Activated CD4-positive, alpha-beta T cell treated with anti-CD3 and anti-CD28 coated beads for 24 hours (primary cell): Measurements from ENCODE around the gene GEMIN2.
"Not testable (repeated sequence)": the region's sequence is repeated elsewhere in the genome, so short reads cannot be mapped to it uniquely, and the experiment has no call there.

Experiments
- DNase-seq, 2 donors: peaks; one replicate each; pipeline ENCODE4 v3.0.0-alpha.2; 2020; ENCODE audit warnings: low read depth in 2 of 2

GEMIN2 gene

DNA sequence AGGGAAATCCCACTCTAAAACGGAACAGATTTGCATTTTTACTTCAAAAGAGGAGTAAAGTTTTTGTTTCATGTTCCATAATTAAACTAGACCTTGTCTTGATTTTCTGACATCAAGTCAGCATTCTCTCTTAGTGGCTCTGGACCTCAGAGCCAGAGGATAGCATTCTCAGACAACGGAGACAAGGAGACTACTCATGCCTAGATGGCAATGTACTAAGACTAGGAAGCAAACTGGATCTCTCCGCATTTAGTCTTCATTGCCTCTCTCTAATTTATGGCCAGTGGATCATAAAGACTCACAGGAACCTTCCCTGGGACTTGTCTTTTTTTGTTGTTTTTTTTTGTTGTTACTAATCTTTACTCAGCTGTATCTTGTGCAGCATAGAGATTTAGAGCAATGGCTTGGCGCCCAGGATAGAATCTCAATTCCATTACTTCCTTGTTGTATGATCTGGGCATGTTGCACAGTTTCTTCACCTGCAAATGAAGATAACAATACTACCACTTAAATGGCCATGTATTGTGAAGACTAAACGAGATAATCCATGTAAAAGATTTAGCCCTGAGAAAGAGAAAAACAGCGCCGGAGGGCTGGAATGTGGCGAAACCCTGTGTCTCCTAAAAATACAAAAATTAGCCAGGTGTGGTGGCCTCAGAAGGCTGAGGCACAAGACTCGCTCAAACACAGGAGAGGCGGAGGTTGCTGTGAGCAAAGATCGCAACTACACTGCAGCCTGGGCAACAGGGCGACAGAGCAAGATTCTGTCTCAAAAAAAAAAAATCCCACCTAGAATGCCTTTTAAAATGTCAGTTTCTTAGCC is 4.0 kb upstream of the GEMIN2 start:
- DNase-seq: no peak

DNA sequence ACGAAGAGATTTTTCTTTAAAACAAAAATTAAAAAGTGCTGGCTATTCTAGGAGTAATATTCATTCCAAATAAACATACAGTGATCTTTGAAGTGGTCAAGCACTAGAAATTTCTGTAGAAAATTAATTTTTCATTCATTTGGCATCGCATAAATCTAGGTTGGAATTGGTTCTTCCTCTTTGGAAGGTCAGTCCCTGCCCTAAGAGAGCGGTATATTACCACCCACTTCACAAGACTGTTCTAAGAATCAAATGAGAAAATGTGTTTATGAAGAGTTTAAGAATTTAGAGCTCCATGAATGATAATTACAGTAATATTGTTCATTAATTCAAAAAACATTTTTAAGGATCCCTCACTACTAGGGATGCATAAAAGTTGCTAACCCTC is 444 bp upstream of the GEMIN2 start:
- no peak for DNase-seq

DNA sequence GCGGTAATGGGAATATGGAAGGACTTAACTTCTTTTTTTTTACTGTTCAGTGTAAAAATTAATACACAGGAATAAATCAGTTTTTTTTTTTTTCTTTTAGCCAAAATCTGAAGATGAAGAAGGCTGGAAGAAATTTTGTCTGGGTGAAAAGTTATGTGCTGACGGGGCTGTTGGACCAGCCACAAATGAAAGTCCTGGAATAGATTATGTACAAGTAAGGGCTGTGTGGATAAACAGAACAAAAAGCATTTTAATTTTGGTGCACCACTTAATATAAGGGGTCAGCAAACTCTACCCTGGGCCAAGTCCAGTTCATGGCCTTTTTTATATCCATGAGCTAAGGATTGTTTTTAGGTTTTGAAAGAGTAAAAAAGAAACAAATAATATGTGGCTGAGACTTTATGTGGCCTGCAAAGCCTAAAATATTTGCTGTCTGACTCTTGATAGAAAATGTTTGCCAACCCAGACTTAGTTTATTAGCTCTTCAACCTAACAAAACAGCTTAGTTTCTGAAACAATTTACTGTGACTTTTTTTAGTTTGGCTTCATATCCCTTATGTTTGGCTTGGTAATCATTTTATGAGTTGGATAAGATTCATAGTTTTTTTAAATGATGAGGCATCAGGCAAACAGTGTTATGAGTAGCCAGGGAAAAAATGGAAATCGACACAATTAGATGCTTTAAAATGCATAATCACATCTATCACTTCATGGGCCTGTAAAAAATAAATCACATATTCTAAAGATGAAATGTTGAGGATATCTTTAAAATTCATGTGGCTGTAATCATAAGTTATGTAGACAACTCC is 8.4 kb downstream of the GEMIN2 start:
- no peak for DNase-seq

DNA sequence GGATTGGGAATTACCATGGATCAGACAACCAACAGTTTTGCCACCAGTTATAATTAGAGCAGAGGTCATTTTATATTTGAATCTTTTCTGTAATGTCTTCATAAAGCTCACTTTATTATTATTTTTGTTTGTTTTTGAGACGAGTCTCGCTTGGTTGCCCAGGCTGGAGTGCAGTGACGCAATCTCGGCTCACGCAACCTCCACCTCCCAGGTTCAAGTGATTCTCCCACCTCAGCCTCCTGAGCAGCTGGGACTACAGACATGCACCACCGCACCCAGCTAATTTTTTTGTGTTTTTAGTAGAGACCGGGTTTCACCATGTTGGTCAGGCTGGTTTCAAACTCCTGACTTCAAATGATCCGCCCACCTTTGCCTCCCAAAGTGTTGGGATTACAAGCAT is 23.7 kb downstream of the GEMIN2 start:
- not testable (repeated sequence) for DNase-seq

DNA sequence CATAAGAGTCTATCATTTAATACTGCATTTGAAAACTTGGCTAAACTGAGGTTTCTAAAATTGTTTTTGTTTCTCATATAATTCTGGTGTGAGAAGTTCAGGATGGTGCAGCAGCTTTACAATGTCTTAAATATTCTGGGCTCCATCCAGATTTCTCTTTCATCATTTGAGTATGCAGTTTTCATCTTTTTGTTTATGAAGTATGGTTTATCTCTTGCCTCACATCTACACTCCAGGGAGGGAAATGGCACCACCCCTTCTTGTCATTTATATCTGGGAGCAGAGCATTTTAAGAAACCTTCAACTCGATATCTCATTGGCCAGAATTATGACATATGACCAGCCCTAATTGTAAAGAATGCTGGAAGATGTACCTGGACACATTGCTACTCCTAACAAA is 24.3 kb downstream of the GEMIN2 start:
- no peak for DNase-seq

DNA sequence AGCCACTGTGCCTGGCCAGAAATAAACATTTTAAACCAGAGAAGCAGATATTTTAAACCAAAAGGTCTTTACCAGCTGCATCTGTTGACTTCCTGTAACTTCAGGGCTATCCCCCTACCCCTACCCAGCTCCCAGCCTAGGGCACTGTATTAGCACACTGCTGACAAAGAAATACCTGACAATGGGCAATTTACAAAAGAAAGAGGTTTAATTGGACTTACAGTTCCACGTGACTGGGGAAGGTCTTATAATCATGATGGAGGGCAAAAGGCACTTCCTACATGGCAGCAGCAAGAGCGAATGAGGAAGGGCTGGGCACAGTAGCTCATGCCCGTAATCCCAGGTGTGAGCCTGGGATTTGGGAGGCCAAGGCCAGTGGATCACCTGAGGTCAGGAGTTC is 26.0 kb downstream of the GEMIN2 start:
- no peak for DNase-seq

DNA sequence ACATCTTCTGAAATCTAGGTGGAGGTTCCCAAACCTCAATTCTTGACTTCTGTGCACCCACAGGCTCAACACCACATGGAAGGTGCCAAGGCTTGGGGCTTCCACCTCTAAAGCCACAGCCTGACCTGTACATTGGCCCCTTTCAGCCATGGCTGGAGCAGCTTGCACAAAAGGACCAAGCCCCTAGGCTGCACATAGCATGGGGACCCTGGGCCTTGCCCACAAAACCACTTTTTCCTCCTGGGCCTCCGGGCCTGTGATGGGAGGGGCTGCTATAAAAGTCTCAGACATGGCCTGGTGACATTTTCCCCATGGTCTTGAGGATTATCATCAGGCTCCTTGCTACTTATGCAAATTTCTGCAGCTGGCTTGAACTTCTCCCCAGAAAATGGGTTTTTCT is 27.5 kb downstream of the GEMIN2 start:
- not testable (repeated sequence) for DNase-seq

DNA sequence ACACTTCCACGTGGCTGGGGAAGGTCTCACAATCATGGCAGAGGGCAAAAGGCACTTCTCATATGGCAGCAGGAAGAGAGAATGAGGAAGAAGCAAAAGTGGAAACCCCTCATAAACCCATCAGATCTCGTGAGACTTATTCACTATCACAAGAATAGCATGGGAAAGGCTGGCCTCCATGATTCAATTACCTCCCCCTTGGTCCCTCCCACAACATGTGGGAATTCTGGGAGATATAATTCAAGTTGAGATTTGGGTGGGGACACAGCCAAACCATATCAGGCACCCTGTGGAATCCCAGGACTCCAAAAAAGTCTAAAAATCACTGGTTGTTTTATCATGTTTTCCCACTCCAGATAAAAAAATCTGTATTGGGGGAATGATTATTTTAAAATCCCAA is 29.1 kb downstream of the GEMIN2 start:
- DNase-seq: not testable (repeated sequence)

DNA sequence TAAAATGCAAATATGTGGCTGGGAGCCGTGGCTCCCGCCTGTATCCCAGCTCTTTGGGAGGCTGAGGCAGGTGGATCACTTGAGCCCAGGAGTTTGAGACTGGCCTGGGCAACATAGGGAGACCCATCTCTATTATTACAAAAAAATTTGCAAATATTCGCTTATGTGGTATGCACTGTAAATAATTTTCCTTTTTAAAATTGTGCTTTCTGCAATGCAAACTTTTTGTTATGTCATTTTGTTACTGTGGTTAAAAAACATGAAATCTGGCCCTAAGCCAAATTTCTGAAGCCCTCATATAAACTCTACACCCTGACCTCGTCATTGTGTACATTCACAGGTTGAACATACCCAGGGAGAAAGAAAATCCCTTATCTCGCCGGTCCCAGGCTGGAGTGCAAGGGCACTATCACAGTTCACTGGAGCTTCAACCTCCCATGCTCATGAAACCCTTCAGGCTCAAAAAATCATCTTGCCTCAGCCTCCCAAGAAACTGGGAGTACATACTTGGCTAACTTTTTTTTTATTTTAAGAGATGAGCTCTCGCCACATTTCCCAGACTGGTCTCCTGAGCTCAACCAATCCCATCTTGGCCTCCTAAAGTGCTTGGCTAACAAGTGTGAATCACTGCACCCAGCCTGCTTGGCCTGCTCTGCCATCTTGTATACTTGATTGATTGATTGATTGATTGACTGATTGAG is 31.3 kb downstream of the GEMIN2 start:
- DNase-seq: no peak

DNA sequence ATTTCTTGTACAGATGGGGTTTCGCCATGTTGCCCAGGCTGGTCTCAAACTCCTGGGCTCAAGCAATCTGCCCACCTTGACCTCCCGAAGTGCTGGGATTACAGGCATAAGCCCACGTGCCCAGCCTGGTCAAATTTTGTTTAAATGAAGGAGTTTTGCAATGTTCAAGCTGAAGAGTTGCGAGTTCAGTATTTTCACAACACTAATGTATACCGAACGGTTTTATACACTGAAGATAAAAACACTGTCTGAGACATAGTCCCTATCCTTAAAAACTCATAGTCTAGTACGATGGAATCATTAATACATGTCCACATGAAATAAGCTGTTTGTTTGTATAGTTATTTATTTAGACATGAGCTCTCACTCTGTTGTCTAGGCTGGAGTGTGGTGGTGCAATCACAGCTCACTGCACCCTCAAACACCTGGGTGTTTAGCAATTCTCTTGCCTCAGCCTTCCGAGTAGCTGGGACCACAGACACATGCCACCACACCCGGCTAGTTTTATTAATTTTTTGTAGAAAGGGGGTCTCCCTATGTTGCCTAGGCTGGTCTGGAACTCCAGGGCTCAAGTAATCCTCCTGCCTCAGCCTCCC is 40.6 kb downstream of the GEMIN2 start:
- DNase-seq: no peak

DNA sequence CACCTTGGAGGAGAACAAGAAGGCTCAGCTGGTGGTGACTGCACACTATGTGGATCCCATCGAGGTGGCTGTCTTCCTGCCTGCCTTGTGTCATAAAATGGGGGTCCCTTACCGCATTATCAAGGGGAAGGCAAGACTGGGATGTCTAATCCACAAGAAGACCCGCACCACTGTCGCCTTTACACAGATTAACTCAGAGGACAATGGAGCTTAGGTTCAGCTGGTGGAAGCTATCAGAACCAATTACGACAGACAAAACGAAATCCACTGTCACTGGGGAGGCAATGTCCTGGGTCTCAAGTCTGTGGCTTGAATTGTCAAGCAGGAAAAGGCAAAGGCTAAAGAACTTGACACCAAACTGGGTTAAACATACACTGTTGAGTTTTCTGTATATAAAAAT is 43.4 kb downstream of the GEMIN2 start:
- no peak for DNase-seq

DNA sequence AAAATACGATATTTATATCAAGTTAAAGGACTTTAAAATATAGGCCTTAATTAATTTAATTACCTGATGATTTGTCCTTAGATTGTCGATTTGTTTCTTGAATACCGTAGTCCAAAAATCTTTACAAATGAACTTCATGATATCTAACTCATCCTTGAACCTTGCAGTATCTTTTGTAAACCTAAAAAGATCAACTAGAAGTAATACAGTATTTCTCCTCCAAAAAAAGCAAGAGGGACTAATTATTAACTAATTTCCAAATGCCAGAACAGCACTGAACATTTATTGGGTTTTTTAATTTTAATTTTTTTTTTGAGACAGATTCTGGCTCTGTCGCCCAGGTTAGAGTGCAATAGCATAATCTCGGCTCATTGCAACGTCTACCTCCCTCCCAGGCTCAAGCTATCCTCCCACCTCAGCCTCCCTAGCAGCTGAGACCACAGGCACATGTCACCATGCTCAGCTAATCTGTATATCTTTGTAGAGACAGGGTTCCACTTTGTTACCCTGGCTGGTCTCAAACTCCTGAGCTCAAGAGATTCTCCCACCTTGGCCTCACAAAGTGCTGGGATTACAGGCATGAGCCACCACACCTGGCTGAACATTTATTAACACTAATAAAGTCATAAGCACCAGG is 44.2 kb downstream of the GEMIN2 start:
- no peak for DNase-seq

DNA sequence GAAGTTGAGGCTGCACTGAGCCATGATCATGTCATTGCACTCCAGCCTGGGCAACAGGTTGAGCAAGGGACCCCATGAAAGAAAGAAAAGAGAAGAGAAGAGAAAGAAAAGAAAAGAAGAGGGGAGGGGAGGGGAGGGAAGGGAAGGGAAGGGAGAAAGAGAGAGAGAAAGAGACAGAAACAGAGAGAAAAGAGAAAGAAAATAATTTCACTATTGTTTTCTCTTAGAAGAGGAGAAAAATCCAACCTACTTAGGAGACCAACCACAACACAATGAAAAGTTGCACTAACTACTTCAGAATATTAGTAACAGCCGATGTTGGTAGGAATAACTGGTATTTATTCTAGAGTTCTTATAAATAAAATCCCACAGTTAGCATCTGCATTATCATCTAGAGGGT is 46.4 kb downstream of the GEMIN2 start:
- DNase-seq: no peak

DNA sequence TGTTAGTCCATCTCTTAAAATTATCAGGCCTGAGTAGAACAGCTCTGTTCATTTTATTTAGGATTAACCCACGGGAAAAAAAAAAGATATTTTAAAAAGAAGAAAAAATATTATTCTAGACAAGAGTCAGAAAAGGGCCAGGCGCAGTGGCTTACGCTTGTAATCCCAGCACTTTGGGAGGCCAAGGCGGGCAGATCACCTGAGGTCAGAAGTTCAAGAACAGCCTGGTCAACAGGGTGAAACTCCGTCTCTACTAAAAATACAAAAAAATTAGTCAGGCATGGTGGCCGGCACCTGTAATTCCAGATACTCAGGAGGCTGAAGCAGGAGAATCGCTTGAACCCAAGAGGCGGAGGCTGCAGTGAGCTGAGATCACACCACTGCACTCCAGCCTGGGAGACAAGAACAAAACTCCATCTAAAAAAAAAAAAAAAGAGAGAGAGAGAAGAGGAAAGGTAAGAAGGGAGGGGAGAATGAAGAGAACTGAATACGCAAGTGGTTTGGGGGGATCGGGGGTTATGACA is 53.7 kb downstream of the GEMIN2 start:
- DNase-seq: not testable (repeated sequence)

DNA sequence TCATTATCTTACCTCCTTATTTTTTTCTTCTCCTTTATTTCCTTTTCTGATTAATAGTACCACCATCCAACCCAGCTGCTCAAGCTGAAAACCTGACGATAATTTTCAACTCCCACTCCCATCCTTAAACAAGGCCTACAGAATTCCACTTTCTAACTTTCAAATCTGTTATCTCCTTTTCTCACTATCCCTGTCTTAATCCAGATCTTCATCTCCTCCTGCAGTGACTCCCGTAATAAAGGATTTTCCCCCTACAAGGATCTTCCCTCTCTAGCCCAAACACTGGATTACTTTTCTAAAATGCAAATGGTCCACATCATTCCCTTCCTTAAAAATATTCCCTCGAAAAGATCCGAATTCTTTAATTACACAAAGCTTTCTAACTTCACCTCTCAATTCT is 54.5 kb downstream of the GEMIN2 start:
- DNase-seq: no peak

DNA sequence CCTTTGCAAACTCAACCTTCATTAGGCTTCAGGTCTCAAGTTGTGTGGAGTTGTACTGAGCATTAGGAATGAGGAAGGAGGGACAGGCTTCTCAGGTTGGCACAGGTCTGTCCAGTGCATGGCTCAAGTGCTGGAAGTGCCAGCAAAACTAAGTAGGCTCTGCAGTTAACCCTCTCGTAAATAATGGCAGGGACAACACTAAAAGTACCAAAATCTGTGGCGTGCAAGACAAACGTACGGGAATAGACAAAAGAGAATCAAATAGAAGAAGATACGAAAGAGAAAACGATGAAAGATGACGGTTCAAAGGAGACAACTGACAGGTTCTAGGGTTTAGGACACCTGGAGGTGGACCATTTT is 55.4 kb downstream of the GEMIN2 start:
- DNase-seq: no peak

DNA sequence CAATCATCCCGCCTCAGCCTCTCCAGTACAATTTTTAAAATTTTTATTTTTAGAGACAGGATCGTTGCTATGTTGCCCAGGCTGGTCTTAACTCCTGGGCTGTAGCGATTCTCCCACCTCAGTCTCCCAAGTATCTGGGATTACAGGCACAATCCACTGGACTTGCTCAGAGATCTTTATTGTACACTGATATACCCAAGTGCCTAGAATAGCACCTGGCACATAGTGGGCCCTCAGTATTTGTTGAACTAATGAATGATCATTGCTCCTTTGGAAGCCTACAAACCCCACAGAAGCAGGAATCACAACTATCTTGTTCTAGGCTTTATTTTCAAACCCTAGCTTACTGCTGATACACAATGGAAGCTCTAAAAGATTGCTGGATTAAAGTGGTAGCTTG is 59.1 kb downstream of the GEMIN2 start:
- no peak for DNase-seq

DNA sequence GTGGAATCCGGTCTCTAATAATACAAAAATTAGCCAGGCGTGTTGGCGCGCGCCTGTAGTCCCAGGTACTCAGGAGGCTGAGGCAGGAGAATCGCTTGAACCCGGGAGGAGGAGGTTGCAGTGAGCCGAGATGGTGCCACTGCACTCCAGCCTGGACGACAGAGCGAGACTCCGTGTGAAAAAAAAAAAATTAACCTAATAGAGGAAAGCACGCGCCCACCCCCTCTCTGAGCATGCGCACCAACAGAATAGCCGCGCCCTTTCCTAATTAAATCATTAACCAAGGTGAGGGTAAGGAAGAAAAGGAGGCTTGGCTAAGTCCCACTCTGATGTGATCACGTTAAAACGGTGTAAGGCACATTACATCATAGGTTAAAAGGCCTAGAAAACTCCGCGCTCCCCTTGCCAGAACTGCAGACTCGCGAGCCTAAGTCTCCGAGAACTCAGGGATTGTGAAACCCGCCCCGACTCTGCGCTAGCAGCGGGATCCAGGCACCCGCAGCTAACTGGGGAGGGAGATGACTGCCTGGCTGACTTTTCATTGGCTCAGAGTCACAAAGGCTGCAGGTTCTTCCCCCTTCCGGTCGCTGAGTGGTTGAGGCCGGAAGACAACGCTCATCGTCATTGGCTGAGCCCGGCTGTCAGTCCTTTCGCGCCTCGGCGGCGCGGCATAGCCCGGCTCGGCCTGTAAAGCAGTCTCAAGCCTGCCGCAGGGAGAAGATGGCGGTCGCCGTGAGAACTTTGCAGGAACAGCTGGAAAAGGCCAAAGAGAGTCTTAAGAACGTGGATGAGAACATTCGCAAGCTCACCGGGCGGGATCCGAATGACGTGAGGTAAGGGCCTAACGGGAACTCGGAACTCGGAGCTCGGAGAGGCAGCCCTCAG is 60.7 kb downstream of the GEMIN2 start, which contains the start of gene PNN:
Gene PNN (plus strand): TSS at position 695 of the 885 bp plus-strand sequence. CDS start 26 bp downstream, at position 721.
- peak; percentile 84 to 89 for DNase-seq

DNA sequence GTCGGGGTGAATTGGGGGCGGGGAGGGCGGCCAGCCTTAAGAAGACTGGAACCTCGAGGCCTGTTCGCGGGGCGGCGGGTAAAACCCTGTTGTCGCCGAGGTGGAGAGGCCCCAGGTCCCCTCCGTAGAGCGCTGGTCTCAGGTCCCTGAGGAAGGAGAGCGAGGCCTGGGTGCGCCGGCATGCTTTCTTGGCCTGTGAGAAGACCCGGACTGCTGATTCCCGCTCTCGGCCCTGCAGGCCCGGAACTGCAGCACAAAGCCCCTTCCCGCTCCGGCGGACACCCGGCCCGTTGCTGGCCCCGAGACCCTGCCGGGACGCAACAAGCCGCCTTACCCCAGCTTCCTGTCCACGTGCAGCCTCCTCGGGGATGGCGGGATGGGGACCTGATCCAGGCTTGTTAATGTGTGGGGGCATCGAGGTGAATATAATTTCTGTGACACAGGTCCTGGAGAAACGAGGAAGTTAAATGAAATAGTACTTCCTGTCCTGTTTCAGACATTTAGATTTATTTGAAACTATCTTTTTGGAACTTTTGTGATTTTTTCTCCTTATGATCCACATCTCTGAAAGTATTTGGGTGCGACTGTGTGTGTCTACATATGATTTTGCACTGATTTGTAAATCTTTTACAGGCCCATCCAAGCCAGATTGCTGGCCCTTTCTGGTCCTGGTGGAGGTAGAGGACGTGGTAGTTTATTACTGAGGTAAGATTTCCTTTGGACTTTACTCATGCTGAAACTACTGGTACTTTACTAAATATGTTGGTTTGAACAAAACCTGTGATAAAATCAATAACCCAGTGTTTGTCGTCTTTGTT is 61.5 kb downstream of the GEMIN2 start:
- no peak for DNase-seq
